ENCODE results near the gene CCDC88A.

GRCh38 chr2:55357927-55358326 lies 61.7 kb downstream of the CCDC88A start:
- TF ChIP-seq FOSL2 (IDR thresholded peaks at IDR 0.05) (no peak), FOSL2 (CRISPR knock-in tag; IDR thresholded peaks at IDR 0.05) (no peak), POLR2A (IDR thresholded peaks at IDR 0.05; ENCODE audit: low read length) (no peak), CBX8 (IDR thresholded peaks at IDR 0.05) (no peak), MAX (IDR thresholded peaks at IDR 0.05) (no peak), MAFK (IDR thresholded peaks at IDR 0.05; ENCODE audit: partially characterized antibody) (no peak), HEYL (CRISPR knock-in tag; IDR thresholded peaks at IDR 0.05) (no peak)
